ENCODE data around the gene RUVBL1.

DNA sequence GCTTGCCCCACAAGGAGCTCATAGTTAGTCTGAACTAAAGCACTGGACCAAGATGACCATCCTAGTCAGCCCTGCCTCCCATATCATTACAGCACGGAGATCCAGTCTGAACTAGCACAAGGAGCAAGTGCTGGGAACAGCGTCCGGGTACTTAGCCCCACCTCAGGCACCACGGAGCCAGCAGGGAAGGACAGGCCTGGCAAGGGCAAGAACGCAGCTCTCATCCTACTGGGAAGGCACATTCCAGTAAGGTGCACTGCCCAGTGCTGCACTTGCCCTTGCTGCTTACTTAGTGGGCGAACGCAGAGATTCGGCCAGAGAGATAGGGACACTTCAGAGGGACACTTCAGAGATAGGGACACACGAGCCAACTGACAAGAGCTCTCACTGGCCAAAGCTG, 43.8 kb downstream of the RUVBL1 start:
- no peak for TF ChIP-seq EZH2 (IDR thresholded peaks at IDR 0.05; ENCODE audit: borderline replicate concordance, control insufficient read depth, low read depth, low read length)
- no peak for TF ChIP-seq CHD4 (IDR thresholded peaks at IDR 0.05)
- TF ChIP-seq FOXM1 (IDR thresholded peaks at IDR 0.05; ENCODE audit: low read depth, low read length), result no peak
- TF ChIP-seq, protein P1, sequence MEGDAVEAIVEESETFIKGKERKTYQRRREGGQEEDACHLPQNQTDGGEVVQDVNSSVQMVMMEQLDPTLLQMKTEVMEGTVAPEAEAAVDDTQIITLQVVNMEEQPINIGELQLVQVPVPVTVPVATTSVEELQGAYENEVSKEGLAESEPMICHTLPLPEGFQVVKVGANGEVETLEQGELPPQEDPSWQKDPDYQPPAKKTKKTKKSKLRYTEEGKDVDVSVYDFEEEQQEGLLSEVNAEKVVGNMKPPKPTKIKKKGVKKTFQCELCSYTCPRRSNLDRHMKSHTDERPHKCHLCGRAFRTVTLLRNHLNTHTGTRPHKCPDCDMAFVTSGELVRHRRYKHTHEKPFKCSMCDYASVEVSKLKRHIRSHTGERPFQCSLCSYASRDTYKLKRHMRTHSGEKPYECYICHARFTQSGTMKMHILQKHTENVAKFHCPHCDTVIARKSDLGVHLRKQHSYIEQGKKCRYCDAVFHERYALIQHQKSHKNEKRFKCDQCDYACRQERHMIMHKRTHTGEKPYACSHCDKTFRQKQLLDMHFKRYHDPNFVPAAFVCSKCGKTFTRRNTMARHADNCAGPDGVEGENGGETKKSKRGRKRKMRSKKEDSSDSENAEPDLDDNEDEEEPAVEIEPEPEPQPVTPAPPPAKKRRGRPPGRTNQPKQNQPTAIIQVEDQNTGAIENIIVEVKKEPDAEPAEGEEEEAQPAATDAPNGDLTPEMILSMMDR (IDR thresholded peaks at IDR 0.05 in 2 of 3, conservative IDR thresholded peaks at IDR 0.05 in 1 of 3; ENCODE audit: control insufficient read depth in 2 of 3, extremely low read depth in 1 of 3, insufficient read depth in 1 of 3, low read depth in 3 of 3, low read length in 3 of 3), result no peak
- TF ChIP-seq CBFB (IDR thresholded peaks at IDR 0.05; ENCODE audit: low read depth), result no peak
- TF ChIP-seq CREB1 (IDR thresholded peaks at IDR 0.05; ENCODE audit: low read depth), result no peak
